Neural cell (in vitro differentiated cells): ENCODE data around the gene TEDC2. TPM values are rescaled to one million over a fixed set of nuclear protein-coding genes. Genes with fewer than 3 reads are reported as not detected.

Experiments
- H2AFZ ChIP-seq: fragments of 200-600, 300-800 bp; sonication (generic), shearing (Covaris generic); 2 replicates; pipeline ENCODE4 v1.6.0; 2014; ENCODE audit warnings: low read depth, mild to moderate bottlenecking, antibody characterized with exemption, low read length, moderate library complexity
- H3F3A ChIP-seq: fragments of 200-600 bp; shearing (Covaris generic); 2 replicates; pipeline ENCODE4 v1.6.1; 2016; ENCODE audit warnings: mild to moderate bottlenecking, moderate library complexity, mixed read lengths, antibody characterized with exemption, low read length; ENCODE audit not compliant: insufficient read depth, poor library complexity, severe bottlenecking
- H3K27ac ChIP-seq: fragments of 200-600, 300-800 bp; sonication (generic), shearing (Covaris generic); 2 replicates; pipeline ENCODE4 v1.5.1; 2014; ENCODE audit warnings: mild to moderate bottlenecking, low read length, moderate library complexity
- H3K27me3 ChIP-seq: fragments of 300-800, 200-600 bp; sonication (generic), shearing (Covaris generic); 2 replicates; pipeline ENCODE4 v1.6.0; 2014; ENCODE audit warnings: mild to moderate bottlenecking, low read depth, low read length, moderate library complexity; ENCODE audit not compliant: insufficient read depth
- H3K36me3 ChIP-seq: fragments of 300-800, 200-600 bp; sonication (generic), shearing (Covaris generic); 2 replicates; pipeline ENCODE4 v1.5.1; 2014; ENCODE audit warnings: mild to moderate bottlenecking, antibody characterized with exemption, low read length, moderate library complexity; ENCODE audit not compliant: insufficient read depth
- H3K4me2 ChIP-seq: fragments of 300-800, 200-600 bp; sonication (generic), shearing (Covaris generic); 2 replicates; pipeline ENCODE4 v1.6.0; 2014; ENCODE audit warnings: mild to moderate bottlenecking, low read length
- H3K4me3 ChIP-seq: fragments of 300-800, 200-600 bp; sonication (generic), shearing (Covaris generic); 2 replicates; pipeline ENCODE4 v1.5.1; 2014; ENCODE audit warnings: mild to moderate bottlenecking, low read length, moderate library complexity
- H3K79me2 ChIP-seq: fragments of 200-600 bp; shearing (Covaris generic); replicated peaks from 2 replicates; pipeline ENCODE4 v1.6.0; 2014; ENCODE audit warnings: mild to moderate bottlenecking, low read length, moderate library complexity; ENCODE audit not compliant: insufficient read depth
- H3K9ac ChIP-seq: fragments of 300-800, 200-600 bp; sonication (generic), shearing (Covaris generic); 2 replicates; pipeline ENCODE4 v1.6.1; 2016; ENCODE audit warnings: mild to moderate bottlenecking, low read length, mixed read lengths
- H3K9me2 ChIP-seq: fragments of 200-600 bp; shearing (Covaris generic); 2 replicates; pipeline ENCODE4 v1.6.1; 2016; ENCODE audit warnings: mild to moderate bottlenecking, low read length, mixed read lengths; ENCODE audit not compliant: insufficient read depth
- H3K9me3 ChIP-seq: fragments of 200-600, 300-800 bp; sonication (generic), shearing (Covaris generic); 2 replicates; pipeline ENCODE4 v1.6.1; 2016; ENCODE audit warnings: mild to moderate bottlenecking, mixed run types, low read length, moderate library complexity, mixed read lengths
- H4K20me1 ChIP-seq: fragments of 200-600 bp; shearing (Covaris generic); 2 replicates; pipeline ENCODE4 v1.6.1; 2016; ENCODE audit warnings: mild to moderate bottlenecking, mixed run types; ENCODE audit not compliant: insufficient read depth
- EP300 ChIP-seq: fragments of 450-650 bp; conservative IDR thresholded peaks from 2 replicates; pipeline ENCODE4 v1.6.1; 2014; ENCODE audit warnings: antibody characterized with exemption, mild to moderate bottlenecking, moderate library complexity; ENCODE audit not compliant: poor library complexity, severe bottlenecking
- EZH2 ChIP-seq: fragments of 200-600, 300-800 bp; shearing (Covaris generic), sonication (generic); IDR thresholded peaks from 2 replicates; pipeline ENCODE4 v1.6.1; 2014; ENCODE audit warnings: antibody characterized with exemption, low read length, borderline replicate concordance, mild to moderate bottlenecking; ENCODE audit not compliant: insufficient read depth, poor library complexity, severe bottlenecking
- MXI1 ChIP-seq: fragments of 450-650 bp; conservative IDR thresholded peaks from 2 replicates; pipeline ENCODE4 v1.6.1; 2014; ENCODE audit warnings: antibody characterized with exemption, mild to moderate bottlenecking; ENCODE audit not compliant: poor library complexity, severe bottlenecking
- POLR2AphosphoS5 ChIP-seq: IDR thresholded peaks from 2 replicates; pipeline ENCODE4 v1.6.1; 2012
- RAD21 ChIP-seq: fragments of 450-650 bp; conservative IDR thresholded peaks from 2 replicates; pipeline ENCODE4 v1.6.1; 2014; ENCODE audit warnings: antibody characterized with exemption, mild to moderate bottlenecking, moderate library complexity
- REST ChIP-seq: IDR thresholded peaks from 2 replicates; pipeline ENCODE4 v1.6.1; 2012; ENCODE audit warnings: borderline replicate concordance
- SMC3 ChIP-seq: fragments of 450-650 bp; conservative IDR thresholded peaks from 2 replicates; pipeline ENCODE4 v1.6.1; 2014; ENCODE audit warnings: antibody characterized with exemption, mild to moderate bottlenecking, moderate library complexity; ENCODE audit not compliant: poor library complexity
- TAF1 ChIP-seq: IDR thresholded peaks from 2 replicates; pipeline ENCODE4 v1.6.1; 2012; ENCODE audit warnings: low read depth
- polyA plus RNA-seq: library from polyadenylated mRNA; depleted of rRNA; stranded (reverse); fragments of >200 nt; gene quantifications from 2 replicates; pipeline ENCODE4 v1.2.3, GENCODE V29; 2014
- TF ChIP-seq, protein P1 (sequence below): fragments of 450-650 bp; IDR thresholded peaks from 2 replicates; pipeline ENCODE4 v1.5.1; 2014; ENCODE audit warnings: antibody characterized with exemption, mild to moderate bottlenecking, moderate library complexity; ENCODE audit not compliant: poor library complexity, severe bottlenecking

TEDC2 gene
- polyA plus RNA-seq, 1 donor from 2014 or later: 31.5 TPM

- H3K27me3 ChIP-seq: no peaks in the 10 kb centered on the region
- H3K27ac ChIP-seq: no peak overlapping the region
- no peaks in the 10 kb centered on the region for H3K36me3 ChIP-seq
- H2AFZ ChIP-seq: no peak overlapping the region
- H3K9ac ChIP-seq: no peak overlapping the region
- no peaks in the 10 kb centered on the region for H3K9me2 ChIP-seq
- H4K20me1 ChIP-seq: no peaks in the 10 kb centered on the region
- no peaks in the 10 kb centered on the region for H3K79me2 ChIP-seq
- no peaks in the 10 kb centered on the region for H3K9me3 ChIP-seq
- H3F3A ChIP-seq: no peaks in the 10 kb centered on the region
- no peak for TF ChIP-seq TAF1
- TF ChIP-seq, protein P1, sequence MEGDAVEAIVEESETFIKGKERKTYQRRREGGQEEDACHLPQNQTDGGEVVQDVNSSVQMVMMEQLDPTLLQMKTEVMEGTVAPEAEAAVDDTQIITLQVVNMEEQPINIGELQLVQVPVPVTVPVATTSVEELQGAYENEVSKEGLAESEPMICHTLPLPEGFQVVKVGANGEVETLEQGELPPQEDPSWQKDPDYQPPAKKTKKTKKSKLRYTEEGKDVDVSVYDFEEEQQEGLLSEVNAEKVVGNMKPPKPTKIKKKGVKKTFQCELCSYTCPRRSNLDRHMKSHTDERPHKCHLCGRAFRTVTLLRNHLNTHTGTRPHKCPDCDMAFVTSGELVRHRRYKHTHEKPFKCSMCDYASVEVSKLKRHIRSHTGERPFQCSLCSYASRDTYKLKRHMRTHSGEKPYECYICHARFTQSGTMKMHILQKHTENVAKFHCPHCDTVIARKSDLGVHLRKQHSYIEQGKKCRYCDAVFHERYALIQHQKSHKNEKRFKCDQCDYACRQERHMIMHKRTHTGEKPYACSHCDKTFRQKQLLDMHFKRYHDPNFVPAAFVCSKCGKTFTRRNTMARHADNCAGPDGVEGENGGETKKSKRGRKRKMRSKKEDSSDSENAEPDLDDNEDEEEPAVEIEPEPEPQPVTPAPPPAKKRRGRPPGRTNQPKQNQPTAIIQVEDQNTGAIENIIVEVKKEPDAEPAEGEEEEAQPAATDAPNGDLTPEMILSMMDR: no peak
- TF ChIP-seq SMC3: no peak
- no peak for TF ChIP-seq POLR2AphosphoS5
- TF ChIP-seq EZH2: no peak
- no peak for TF ChIP-seq MXI1
- TF ChIP-seq RAD21: no peak
- H3K4me3 ChIP-seq: no peak overlapping the region
- H3K4me2 ChIP-seq: no peak overlapping the region
Measured at GRCh38 chr16:2482249-2482648, 22.3 kb downstream of the TEDC2 start.

DNA sequence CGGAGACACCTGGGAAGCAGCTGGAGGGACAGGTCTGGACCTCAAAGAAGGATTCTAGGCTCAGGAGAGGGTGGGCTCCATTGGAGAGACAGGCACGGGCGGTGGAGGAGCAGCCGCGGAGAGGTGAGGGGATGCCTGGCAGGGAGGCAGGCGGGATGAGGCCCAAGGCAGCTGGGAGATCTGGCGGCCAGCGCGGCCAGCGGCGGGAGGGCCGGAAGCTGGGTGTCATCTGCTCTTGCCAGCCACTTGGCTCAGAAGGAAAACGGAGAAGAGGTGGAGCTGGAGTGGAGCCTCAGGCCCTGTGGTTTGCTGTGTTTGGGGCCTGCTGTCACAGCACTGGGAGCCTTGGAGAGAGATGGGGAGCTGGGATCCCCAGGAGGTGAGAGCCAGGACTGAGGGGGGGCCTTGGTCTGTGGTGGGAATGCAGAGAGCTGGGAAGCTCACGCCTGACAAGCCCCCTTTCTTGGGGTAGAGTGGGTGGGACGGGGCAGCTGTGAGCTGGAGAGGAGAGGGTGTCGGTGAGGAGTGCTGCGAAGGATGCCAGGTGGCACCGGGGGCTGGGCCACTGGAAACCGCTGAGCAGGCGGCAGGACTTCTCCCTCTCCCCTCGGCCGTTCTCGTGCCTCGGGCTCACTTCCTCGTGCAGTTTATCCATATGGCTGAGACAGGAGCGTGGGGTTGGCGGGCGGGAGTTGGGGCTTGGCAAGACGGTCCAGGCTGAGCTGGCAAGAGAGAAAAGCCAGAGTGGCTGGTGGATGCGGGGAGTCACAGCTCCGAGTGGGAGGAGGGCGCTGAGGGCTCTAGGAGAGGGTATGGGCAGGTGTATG, 23.0 kb downstream of the TEDC2 start:
- H3K9ac ChIP-seq: no peak overlapping the region
- H4K20me1 ChIP-seq: no peaks in the 10 kb centered on the region
- no peaks in the 10 kb centered on the region for H3K9me3 ChIP-seq
- no peaks in the 10 kb centered on the region for H3F3A ChIP-seq
- TF ChIP-seq RAD21: no peak
- TF ChIP-seq, protein P1: no peak
- no peak for TF ChIP-seq EP300
- no peak for TF ChIP-seq TAF1
- TF ChIP-seq REST: no peak
- no peak for TF ChIP-seq MXI1
- TF ChIP-seq POLR2AphosphoS5: no peak
- no peak for TF ChIP-seq EZH2
- TF ChIP-seq SMC3: no peak
- no peak overlapping the region for H3K27ac ChIP-seq
- no peak overlapping the region for H3K4me2 ChIP-seq
- no peaks in the 10 kb centered on the region for H3K27me3 ChIP-seq
- H3K9me2 ChIP-seq: no peaks in the 10 kb centered on the region
- no peak overlapping the region for H3K4me3 ChIP-seq
- H3K79me2 ChIP-seq: no peaks in the 10 kb centered on the region
- no peaks in the 10 kb centered on the region for H3K36me3 ChIP-seq
- no peak overlapping the region for H2AFZ ChIP-seq
